Measurements from ENCODE around the gene SEL1L3. TPM values are rescaled to one million over a fixed set of nuclear protein-coding genes. Genes with fewer than 3 reads are reported as not detected.

The SEL1L3 gene
- total and polyA plus RNA-seq, 2 donors (not counting 1 experiment from before 2014, with no cell fraction given) = 13.2 to 56.3 TPM

DNA sequence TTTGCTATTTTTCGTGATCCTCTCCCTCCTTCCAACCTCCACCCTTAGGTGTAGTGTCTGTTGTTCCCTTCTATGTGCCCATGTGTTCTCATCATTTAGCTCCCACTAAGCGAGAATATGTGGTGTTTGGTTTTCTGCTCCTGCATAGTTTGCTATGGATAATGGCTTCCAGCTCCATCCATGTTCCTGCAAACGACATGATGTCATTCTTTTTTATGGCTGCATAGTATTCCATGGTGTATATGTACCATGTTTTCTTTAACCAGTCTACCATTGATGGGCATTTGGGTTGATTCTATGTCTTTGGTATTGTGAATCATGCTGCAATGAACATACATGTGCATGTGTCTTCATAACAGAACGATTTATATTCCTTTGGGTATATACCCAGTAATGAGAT, 102.7 kb downstream of the SEL1L3 start:
- H3K27ac ChIP-seq (ENCODE audit: insufficient read depth, low read length) = no peak overlapping the region
- no peak overlapping the region for H3K4me3 ChIP-seq (replicated peaks in 1 of 4; ENCODE audit: control extremely low read depth in 1 of 4, insufficient read depth in 1 of 4, low read depth in 3 of 4, low read length in 4 of 4)
- no peaks in the 10 kb centered on the region for H3K4me1 ChIP-seq (ENCODE audit: control insufficient read depth, extremely low read depth, insufficient read depth, low read length)
- H2AFZ ChIP-seq (ENCODE audit: low read length) = no peak overlapping the region
- no peaks in the 10 kb centered on the region for H3K27me3 ChIP-seq (ENCODE audit: control insufficient read depth, insufficient read depth, low read length)
- H3K79me2 ChIP-seq (ENCODE audit: control insufficient read depth, insufficient read depth, low read length) = no peaks in the 10 kb centered on the region
- no peak for TF ChIP-seq EZH2 (IDR thresholded peaks at IDR 0.05; ENCODE audit: low read length, missing control alignments)
- TF ChIP-seq, protein P1, sequence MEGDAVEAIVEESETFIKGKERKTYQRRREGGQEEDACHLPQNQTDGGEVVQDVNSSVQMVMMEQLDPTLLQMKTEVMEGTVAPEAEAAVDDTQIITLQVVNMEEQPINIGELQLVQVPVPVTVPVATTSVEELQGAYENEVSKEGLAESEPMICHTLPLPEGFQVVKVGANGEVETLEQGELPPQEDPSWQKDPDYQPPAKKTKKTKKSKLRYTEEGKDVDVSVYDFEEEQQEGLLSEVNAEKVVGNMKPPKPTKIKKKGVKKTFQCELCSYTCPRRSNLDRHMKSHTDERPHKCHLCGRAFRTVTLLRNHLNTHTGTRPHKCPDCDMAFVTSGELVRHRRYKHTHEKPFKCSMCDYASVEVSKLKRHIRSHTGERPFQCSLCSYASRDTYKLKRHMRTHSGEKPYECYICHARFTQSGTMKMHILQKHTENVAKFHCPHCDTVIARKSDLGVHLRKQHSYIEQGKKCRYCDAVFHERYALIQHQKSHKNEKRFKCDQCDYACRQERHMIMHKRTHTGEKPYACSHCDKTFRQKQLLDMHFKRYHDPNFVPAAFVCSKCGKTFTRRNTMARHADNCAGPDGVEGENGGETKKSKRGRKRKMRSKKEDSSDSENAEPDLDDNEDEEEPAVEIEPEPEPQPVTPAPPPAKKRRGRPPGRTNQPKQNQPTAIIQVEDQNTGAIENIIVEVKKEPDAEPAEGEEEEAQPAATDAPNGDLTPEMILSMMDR (conservative IDR thresholded peaks at IDR 0.05 in 1 of 2, IDR thresholded peaks at IDR 0.05 in 1 of 2; ENCODE audit: low read depth in 1 of 2, low read length in 2 of 2) = no peak
- no peaks in the 10 kb centered on the region for H4K20me1 ChIP-seq (ENCODE audit: control insufficient read depth, extremely low read depth, insufficient read depth, low read length)
- H3K9me3 ChIP-seq (ENCODE audit: control insufficient read depth, insufficient read depth, low read depth, low read length) = no peaks in the 10 kb centered on the region
- no peak for DNase-seq (ENCODE audit: low read depth in 2 of 2)
- no peak overlapping the region for H3K9ac ChIP-seq (ENCODE audit: insufficient read depth, low read length)
- H3K4me2 ChIP-seq (ENCODE audit: extremely low read depth, insufficient read depth, low read length) = no peak overlapping the region
- H3K36me3 ChIP-seq (ENCODE audit: control insufficient read depth, insufficient read depth, low read length) = no peaks in the 10 kb centered on the region

DNA sequence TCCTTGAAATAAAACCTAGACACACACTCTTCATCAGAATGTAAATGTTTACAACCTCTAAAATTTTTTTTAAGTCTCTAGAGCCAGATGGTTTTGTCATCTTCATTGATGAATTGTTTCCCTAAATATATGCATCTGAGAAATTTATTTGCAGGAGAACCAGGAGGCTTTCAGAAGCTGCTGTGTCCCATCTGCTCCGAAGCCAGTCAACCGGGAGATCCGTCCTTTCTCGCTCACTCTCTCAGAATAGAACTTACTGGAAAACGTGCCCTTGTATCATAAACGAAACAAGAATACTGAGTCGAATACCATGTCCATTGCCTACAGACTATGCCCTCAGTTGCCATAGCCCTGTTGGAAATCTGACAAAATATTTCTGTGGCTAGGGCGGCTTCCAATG, 103.7 kb downstream of the SEL1L3 start:
- DNase-seq (ENCODE audit: low read depth in 2 of 2) = no peak
- Histone ChIP-seq H3K79me2 (ENCODE audit: control insufficient read depth, insufficient read depth, low read length) (no peaks in the 10 kb centered on the region), H3K27me3 (ENCODE audit: control insufficient read depth, insufficient read depth, low read length) (no peaks in the 10 kb centered on the region), H4K20me1 (ENCODE audit: control insufficient read depth, extremely low read depth, insufficient read depth, low read length) (no peaks in the 10 kb centered on the region), H3K9ac (ENCODE audit: insufficient read depth, low read length) (no peak overlapping the region), H3K27ac (ENCODE audit: insufficient read depth, low read length) (no peak overlapping the region), H3K4me3 (replicated peaks in 1 of 4; ENCODE audit: control extremely low read depth in 1 of 4, insufficient read depth in 1 of 4, low read depth in 3 of 4, low read length in 4 of 4) (no peak overlapping the region), H3K9me3 (ENCODE audit: control insufficient read depth, insufficient read depth, low read depth, low read length) (no peaks in the 10 kb centered on the region), H3K36me3 (ENCODE audit: control insufficient read depth, insufficient read depth, low read length) (no peaks in the 10 kb centered on the region), H3K4me1 (ENCODE audit: control insufficient read depth, extremely low read depth, insufficient read depth, low read length) (no peaks in the 10 kb centered on the region), H2AFZ (ENCODE audit: low read length) (no peak overlapping the region), H3K4me2 (ENCODE audit: extremely low read depth, insufficient read depth, low read length) (no peak overlapping the region)
- TF ChIP-seq, protein P1 (conservative IDR thresholded peaks at IDR 0.05 in 1 of 2, IDR thresholded peaks at IDR 0.05 in 1 of 2; ENCODE audit: low read depth in 1 of 2, low read length in 2 of 2) = no peak
- TF ChIP-seq EZH2 (IDR thresholded peaks at IDR 0.05; ENCODE audit: low read length, missing control alignments) = no peak

DNA sequence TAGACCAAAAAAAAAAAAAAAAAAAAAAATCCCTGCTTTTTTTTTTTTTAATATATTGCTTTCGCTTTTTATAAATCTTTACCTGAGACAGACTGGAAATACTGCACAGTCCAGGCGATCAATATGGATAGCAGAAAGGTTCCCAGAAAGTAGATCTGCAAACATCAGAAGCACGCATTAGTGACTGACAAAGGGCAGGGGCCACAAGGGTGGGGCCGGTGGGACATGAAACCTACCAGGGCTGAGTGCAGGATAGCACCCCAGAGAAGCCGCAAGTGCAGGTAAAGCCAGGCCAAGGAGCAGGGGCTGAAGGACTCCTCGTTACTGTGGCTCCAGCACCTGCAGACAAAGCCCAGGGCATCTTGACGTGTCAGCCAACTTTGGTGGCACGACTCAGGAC, 105.3 kb downstream of the SEL1L3 start:
- no peaks in the 10 kb centered on the region for H4K20me1 ChIP-seq (ENCODE audit: control insufficient read depth, extremely low read depth, insufficient read depth, low read length)
- no peaks in the 10 kb centered on the region for H3K79me2 ChIP-seq (ENCODE audit: control insufficient read depth, insufficient read depth, low read length)
- DNase-seq (ENCODE audit: low read depth in 2 of 2) = no peak

More for the DNA sequence above, 105.3 kb downstream of the SEL1L3 start:
- no peak overlapping the region for H3K9ac ChIP-seq (ENCODE audit: insufficient read depth, low read length)
- H3K27ac ChIP-seq (ENCODE audit: insufficient read depth, low read length) = no peak overlapping the region
- H2AFZ ChIP-seq (ENCODE audit: low read length) = no peak overlapping the region
- TF ChIP-seq, protein P1 (conservative IDR thresholded peaks at IDR 0.05 in 1 of 2, IDR thresholded peaks at IDR 0.05 in 1 of 2; ENCODE audit: low read depth in 1 of 2, low read length in 2 of 2) = no peak
- no peak for TF ChIP-seq EZH2 (IDR thresholded peaks at IDR 0.05; ENCODE audit: low read length, missing control alignments)
- no peaks in the 10 kb centered on the region for H3K36me3 ChIP-seq (ENCODE audit: control insufficient read depth, insufficient read depth, low read length)
- H3K9me3 ChIP-seq (ENCODE audit: control insufficient read depth, insufficient read depth, low read depth, low read length) = no peaks in the 10 kb centered on the region
- H3K4me1 ChIP-seq (ENCODE audit: control insufficient read depth, extremely low read depth, insufficient read depth, low read length) = no peaks in the 10 kb centered on the region
- no peaks in the 10 kb centered on the region for H3K27me3 ChIP-seq (ENCODE audit: control insufficient read depth, insufficient read depth, low read length)
- H3K4me2 ChIP-seq (ENCODE audit: extremely low read depth, insufficient read depth, low read length) = no peak overlapping the region
- no peak overlapping the region for H3K4me3 ChIP-seq (replicated peaks in 1 of 4; ENCODE audit: control extremely low read depth in 1 of 4, insufficient read depth in 1 of 4, low read depth in 3 of 4, low read length in 4 of 4)
